H1 (cell line): Measurements from ENCODE around the gene PPP1R11. TPM values are rescaled to one million over a fixed set of nuclear protein-coding genes. Genes with fewer than 3 reads are reported as not detected.

Experiments used
- CTCF ChIA-PET: fragments of 300-600 bp; sonication (Branson Sonifier 250); formaldehyde crosslinking; loops from one replicate; lab custom pipeline; 2021; ENCODE audit not compliant: partially characterized antibody; lab: Charles Lee
- POLR2A ChIA-PET: fragments of 300-600 bp; sonication (Branson Sonifier 250); formaldehyde crosslinking; loops from one replicate; lab custom pipeline; 2021; ENCODE audit warnings: inconsistent platforms; ENCODE audit not compliant: partially characterized antibody; lab: Charles Lee
- DNase-seq, 2 experiments: peaks; one replicate each; pipeline versions ENCODE4 v3.0.0 to v3.0.0-alpha.2; 2010 to 2022; ENCODE audit warnings: low spot score in 2 of 2, low read depth in 1 of 2, mixed read lengths in 1 of 2
- FAIRE-seq: peaks from 2 replicates; lab custom pipeline; 2011; peaks lifted over from hg19 to GRCh38; lab: Jason Lieb, UNC
- H2AFZ ChIP-seq: 2 replicates; pipeline ENCODE4 v1.8.1; 2012; ENCODE audit warnings: low read length, inconsistent platforms
- H2AK5ac ChIP-seq: 2 replicates; pipeline ENCODE4 v1.6.1; 2013; ENCODE audit warnings: low read depth, low read length
- H2BK120ac ChIP-seq: replicated peaks from 2 replicates; pipeline ENCODE3; 2013; ENCODE audit warnings: low read depth, low read length, inconsistent platforms
- H2BK12ac ChIP-seq: 2 replicates; pipeline ENCODE4 v1.6.1; 2013; ENCODE audit warnings: low read depth, low read length
- H2BK15ac ChIP-seq: 2 replicates; pipeline ENCODE4 v1.6.1; 2013; ENCODE audit warnings: low read length
- H2BK20ac ChIP-seq: 2 replicates; pipeline ENCODE4 v1.6.1; 2013; ENCODE audit warnings: low read length
- H2BK5ac ChIP-seq: 2 replicates; pipeline ENCODE4 v1.6.1; 2013; ENCODE audit warnings: low read depth, low read length
- H3K14ac ChIP-seq: 2 replicates; pipeline ENCODE4 v1.6.1; 2013; ENCODE audit warnings: inconsistent platforms; ENCODE audit not compliant: insufficient read length
- H3K18ac ChIP-seq: 2 replicates; pipeline ENCODE4 v1.6.1; 2013; ENCODE audit warnings: low read length; ENCODE audit errors: extremely low read depth
- H3K23ac ChIP-seq: 2 replicates; pipeline ENCODE4 v1.6.1; 2013; ENCODE audit warnings: inconsistent platforms; ENCODE audit not compliant: insufficient read length
- H3K23me2 ChIP-seq: 2 replicates; pipeline ENCODE4 v1.6.1; 2013; ENCODE audit warnings: low read depth, low read length
- H3K27ac ChIP-seq: 2 replicates; pipeline ENCODE4 v1.6.1; 2011; ENCODE audit warnings: low read depth, low read length, inconsistent platforms
- H3K27me3 ChIP-seq, 4 experiments: replicated peaks in 1 of 4; 1 replicate in 1 of 4; 2 replicates in 3 of 4; pipeline versions ENCODE4 v1.6.1 to v1.8.1; 2011 to 2013; ENCODE audit warnings: low read length in 3 of 4, mild to moderate bottlenecking in 3 of 4, inconsistent platforms in 2 of 4, mixed read lengths in 2 of 4, moderate library complexity in 1 of 4; ENCODE audit not compliant: control insufficient read depth in 3 of 4, insufficient read depth in 3 of 4; ENCODE audit errors: extremely low read depth in 1 of 4
- H3K36me3 ChIP-seq, 4 experiments: 2 replicates each; pipeline versions ENCODE4 v1.6.1 to v1.8.1; 2011 to 2013; ENCODE audit warnings: mild to moderate bottlenecking in 4 of 4, low read length in 3 of 4, moderate library complexity in 2 of 4, control low read depth in 1 of 4, inconsistent platforms in 1 of 4; ENCODE audit not compliant: insufficient read depth in 4 of 4, control insufficient read depth in 2 of 4
- H3K4ac ChIP-seq: replicated peaks from 2 replicates; pipeline ENCODE3; 2013; ENCODE audit warnings: low read length, low read depth, mixed read lengths, inconsistent platforms; ENCODE audit not compliant: insufficient read length
- H3K4me1 ChIP-seq, 4 experiments: replicated peaks in 1 of 4; 1 replicate in 1 of 4; 2 replicates in 3 of 4; pipeline versions ENCODE4 v1.6.1 to v1.8.1; 2011 to 2013; ENCODE audit warnings: low read length in 3 of 4, inconsistent platforms in 2 of 4, mixed read lengths in 1 of 4; ENCODE audit not compliant: insufficient read depth in 4 of 4, control insufficient read depth in 3 of 4
- H3K4me2 ChIP-seq, 2 experiments: 2 replicates each; pipeline versions ENCODE4 v1.6.1 to v1.8.1; 2011 to 2013; ENCODE audit warnings: low read depth in 2 of 2, low read length in 2 of 2, control low read depth in 1 of 2, inconsistent platforms in 1 of 2, mild to moderate bottlenecking in 1 of 2; ENCODE audit not compliant: insufficient read depth in 1 of 2
- H3K4me3 ChIP-seq, 4 experiments: fragments of 200-600, 300-600 bp in 1 of 4; sonication (generic), shearing (Covaris generic), sonication (Bioruptor Twin) in 1 of 4; 2 replicates each; pipeline versions ENCODE4 v1.5.1 to v1.8.1; 2011 to 2016; ENCODE audit warnings: low read length in 4 of 4, low read depth in 3 of 4, control low read depth in 2 of 4, inconsistent platforms in 2 of 4, mild to moderate bottlenecking in 2 of 4, mixed read lengths in 1 of 4, moderate library complexity in 1 of 4; ENCODE audit not compliant: insufficient read depth in 2 of 4; ENCODE audit errors: extremely low read depth in 1 of 4
- H3K56ac ChIP-seq: replicated peaks from 2 replicates; pipeline ENCODE3; 2013; ENCODE audit warnings: low read depth, mild to moderate bottlenecking, mixed read lengths, low read length, inconsistent platforms; ENCODE audit not compliant: insufficient read length
- H3K79me1 ChIP-seq: 2 replicates; pipeline ENCODE4 v1.6.1; 2013; ENCODE audit warnings: low read depth, low read length, control low read depth
- H3K79me2 ChIP-seq, 2 experiments: 2 replicates each; pipeline versions ENCODE4 v1.6.1 to v1.8.1; 2012 to 2013; ENCODE audit warnings: low read length in 2 of 2, mild to moderate bottlenecking in 2 of 2, inconsistent platforms in 1 of 2; ENCODE audit not compliant: insufficient read depth in 2 of 2, control insufficient read depth in 1 of 2
- H3K9ac ChIP-seq, 4 experiments: replicated peaks in 1 of 4; 1 replicate in 1 of 4; 2 replicates in 3 of 4; pipeline versions ENCODE4 v1.6.1 to v1.8.1; 2011 to 2013; ENCODE audit warnings: low read depth in 3 of 4, low read length in 3 of 4, control low read depth in 2 of 4, mild to moderate bottlenecking in 2 of 4, moderate library complexity in 2 of 4, inconsistent platforms in 1 of 4; ENCODE audit errors: extremely low read depth in 1 of 4
- H3K9me3 ChIP-seq, 2 experiments: 2 replicates each; pipeline versions ENCODE4 v1.6.1 to v1.8.1; 2012 to 2013; ENCODE audit warnings: mild to moderate bottlenecking in 2 of 2, moderate library complexity in 2 of 2, control low read depth in 1 of 2, inconsistent platforms in 1 of 2, low read depth in 1 of 2, low read length in 1 of 2, mixed read lengths in 1 of 2; ENCODE audit not compliant: insufficient read depth in 2 of 2
- H4K20me1 ChIP-seq, 2 experiments: replicated peaks in 1 of 2; 2 replicates each; pipeline versions ENCODE3 to v1.8.1; 2011 to 2013; ENCODE audit warnings: inconsistent platforms in 2 of 2, low read length in 2 of 2, mild to moderate bottlenecking in 1 of 2; ENCODE audit not compliant: insufficient read depth in 2 of 2, control insufficient read depth in 1 of 2
- H4K5ac ChIP-seq: 2 replicates; pipeline ENCODE4 v1.6.1; 2013; ENCODE audit warnings: low read length, low read depth, mixed read lengths, inconsistent platforms; ENCODE audit not compliant: insufficient read length
- H4K8ac ChIP-seq: 2 replicates; pipeline ENCODE4 v1.8.0; 2013; ENCODE audit warnings: mild to moderate bottlenecking, moderate library complexity, low read length, inconsistent platforms; ENCODE audit not compliant: insufficient read depth; ENCODE audit errors: extremely low read depth
- H4K91ac ChIP-seq: replicated peaks from 2 replicates; pipeline ENCODE3; 2013; ENCODE audit warnings: low read length, mixed read lengths, inconsistent platforms; ENCODE audit not compliant: insufficient read length
- CBX8 ChIP-seq: fragments of 300-800, 300-1000 bp; sonication (generic); IDR thresholded peaks from 2 replicates; pipeline ENCODE4 v1.7.1; 2016; ENCODE audit warnings: low read depth, low read length, borderline replicate concordance
- CEBPB ChIP-seq: IDR thresholded peaks from 2 replicates; pipeline ENCODE4 v1.6.1; 2012; ENCODE audit warnings: low read depth, low read length
- FOSL1 ChIP-seq: IDR thresholded peaks from 2 replicates; pipeline ENCODE4 v1.6.1; 2011; ENCODE audit warnings: mild to moderate bottlenecking, low read depth, low read length, moderate library complexity; ENCODE audit not compliant: insufficient read depth
- GABPA ChIP-seq: IDR thresholded peaks from 2 replicates; pipeline ENCODE4 v1.6.1; 2011; ENCODE audit warnings: mild to moderate bottlenecking, low read length, moderate library complexity, borderline replicate concordance; ENCODE audit not compliant: insufficient read depth
- HDAC2 ChIP-seq, 2 experiments: fragments of 300-600 bp in 1 of 2; sonication (generic) in 1 of 2; IDR thresholded peaks; 2 replicates each; pipeline ENCODE4 v1.6.1; 2011 to 2012; ENCODE audit warnings: low read depth in 2 of 2, low read length in 2 of 2, mild to moderate bottlenecking in 2 of 2, moderate library complexity in 2 of 2, borderline replicate concordance in 1 of 2, inconsistent platforms in 1 of 2
- JUND ChIP-seq: IDR thresholded peaks from 2 replicates; pipeline ENCODE4 v1.6.1; 2011; ENCODE audit warnings: mild to moderate bottlenecking, improper control_type of control experiment, low read length
- KDM4A ChIP-seq: IDR thresholded peaks from one replicate; pipeline ENCODE4 v1.7.1; 2012; ENCODE audit warnings: low read depth, mild to moderate bottlenecking, moderate library complexity, low read length, inconsistent platforms; ENCODE audit not compliant: severe bottlenecking
- POLR2A ChIP-seq, 2 experiments: IDR thresholded peaks; 1 replicate in 1 of 2; 2 replicates in 1 of 2; pipeline ENCODE4 v1.6.1; 2011; ENCODE audit warnings: low read depth in 2 of 2, low read length in 2 of 2, mild to moderate bottlenecking in 2 of 2; ENCODE audit errors: control extremely low read depth in 1 of 2
- SIRT6 ChIP-seq: IDR thresholded peaks from one replicate; pipeline ENCODE4 v1.7.1; 2012; ENCODE audit warnings: low read length, inconsistent platforms
- SP2 ChIP-seq: IDR thresholded peaks from 2 replicates; pipeline ENCODE4 v1.6.1; 2012; ENCODE audit warnings: mild to moderate bottlenecking, low read length, inconsistent platforms
- WGBS, 2 experiments: shearing (Covaris generic) in 1 of 2; methylation state at CpG; one replicate each; pipeline versions ENCODE4 v1.1.6 to v1.1.7; 2013 to 2015; ENCODE audit warnings: low lambda C conversion rate in 2 of 2, mixed read lengths in 2 of 2, inconsistent platforms in 1 of 2, low coverage in 1 of 2, missing lambda C conversion rate in 1 of 2; ENCODE audit not compliant: insufficient replicate concordance in 2 of 2, insufficient coverage in 1 of 2, insufficient read length in 1 of 2; ENCODE audit errors: extremely low coverage in 1 of 2, missing lambda C conversion rate in 1 of 2; 5-methylcytosine and 5-hydroxymethylcytosine counted together
- polyA plus RNA-seq, 7 experiments: library from polyadenylated mRNA; depleted of rRNA in 3 of 7; stranded (reverse) in 5 of 7; unstranded in 2 of 7; fragments of >200 nt in 5 of 7; fragments of 200-250 nt in 2 of 7; gene quantifications; 1 replicate in 5 of 7; 2 replicates in 1 of 7; 4 replicates in 1 of 7; pipeline versions ENCODE4 v1.2.1 to v1.2.3, GENCODE V29; 2011 to 2013; ENCODE audit warnings: missing spikeins in 2 of 7, mixed read lengths in 2 of 7
- total RNA-seq: library from RNA; stranded (reverse); fragmentation: NEBNext Ultra II Directional; extraction: Animal tissue kit (Norgen Biotek cat#: 25700); gene quantifications from 2 replicates; pipeline ENCODE4 v1.2.1, GENCODE V29; 2021

Gene PPP1R11
- total and polyA plus RNA-seq, 2 of the 8 experiments (the other 6 are each of a cell fraction or from before 2014, with no cell fraction given) = 26.1 to 32.8 TPM

- POLR2A ChIA-PET = interaction anchor here (1.1 kb wide), 1 partner anchor 40 kb away, joined by 3 read pairs; the partner anchor contains the start of gene POLR1H
- Histone ChIP-seq H2BK20ac (no peak overlapping the region), H3K4me3 (no peak overlapping the region), H3K27ac (no peak overlapping the region), H2AK5ac (no peak overlapping the region), H3K79me2 (no peaks in the 10 kb centered on the region), H4K5ac (no peak overlapping the region), H2BK5ac (no peak overlapping the region), H3K4ac (no peak overlapping the region), H3K4me1 (no peaks in the 10 kb centered on the region), H2AFZ (no peak overlapping the region), H4K8ac (no peak overlapping the region), H3K23ac (no peak overlapping the region), H3K56ac (no peak overlapping the region), H3K9ac (no peak overlapping the region), H3K27me3 (no peaks in the 10 kb centered on the region; a peak in 1 of 7 replicates), H3K36me3 (no peaks in the 10 kb centered on the region), H2BK120ac (no peak overlapping the region), H4K91ac (no peak overlapping the region), H3K9me3 (no peaks in the 10 kb centered on the region), H4K20me1 (no peaks in the 10 kb centered on the region), H3K18ac (no peak overlapping the region), H3K79me1 (no peaks in the 10 kb centered on the region), H2BK12ac (no peak overlapping the region), H2BK15ac (no peak overlapping the region), H3K14ac (no peak overlapping the region)
- 40% methylated on average over 1 of the region's 1 CpG; no CpG with 5 or more reads in 1 of the 2 experiments for WGBS, 2 experiments
- CTCF ChIA-PET = interaction anchor here (1.7 kb wide), 1 partner anchor 173 kb away, joined by 8 read pairs; no protein-coding TSS in a partner anchor
- no peak for DNase-seq
- TF ChIP-seq JUND (no peak), HDAC2 (IDR thresholded peaks at IDR 0.05; ENCODE audit: borderline replicate concordance in 1 of 2, low read depth in 2 of 2, low read length in 2 of 2) (no peak), KDM4A (no peak), CBX8 (no peak), CEBPB (no peak), FOSL1 (no peak), SP2 (no peak), POLR2A (IDR thresholded peaks at IDR 0.05; ENCODE audit: control extremely low read depth in 1 of 2, low read depth in 2 of 2, low read length in 2 of 2) (no peak), GABPA (no peak), SIRT6 (no peak)
- TF ChIP-seq, all 59 proteins: peak for 0
- no peak for FAIRE-seq
- H3K4me2 ChIP-seq = no peak overlapping the region
- H3K23me2 ChIP-seq = no peaks in the 10 kb centered on the region; the same call in 1 of the 2 replicates
Observed at GRCh38 chr6:30020626-30021025, 46.4 kb upstream of the PPP1R11 start.
